Erythroblast (primary cell): ENCODE results near the gene ASMTL.
"Not testable (repeated sequence)": the region's sequence is repeated elsewhere in the genome, so short reads cannot be mapped to it uniquely, and the experiment has no call there.

Experiments used
- DNase-seq, 2 experiments: peaks; one replicate each; lab custom pipeline; 2025; lab: John Stamatoyannopoulos, UW
- GATA1 ChIP-seq: IDR thresholded peaks from 2 replicates; pipeline ENCODE4 v1.6.1; 2011; ENCODE audit warnings: low read depth, mild to moderate bottlenecking, control low read depth, low read length, moderate library complexity
- POLR2A ChIP-seq: IDR thresholded peaks from 2 replicates; pipeline ENCODE4 v1.6.1; 2011; ENCODE audit warnings: mild to moderate bottlenecking, low read length

The ASMTL gene

DNA sequence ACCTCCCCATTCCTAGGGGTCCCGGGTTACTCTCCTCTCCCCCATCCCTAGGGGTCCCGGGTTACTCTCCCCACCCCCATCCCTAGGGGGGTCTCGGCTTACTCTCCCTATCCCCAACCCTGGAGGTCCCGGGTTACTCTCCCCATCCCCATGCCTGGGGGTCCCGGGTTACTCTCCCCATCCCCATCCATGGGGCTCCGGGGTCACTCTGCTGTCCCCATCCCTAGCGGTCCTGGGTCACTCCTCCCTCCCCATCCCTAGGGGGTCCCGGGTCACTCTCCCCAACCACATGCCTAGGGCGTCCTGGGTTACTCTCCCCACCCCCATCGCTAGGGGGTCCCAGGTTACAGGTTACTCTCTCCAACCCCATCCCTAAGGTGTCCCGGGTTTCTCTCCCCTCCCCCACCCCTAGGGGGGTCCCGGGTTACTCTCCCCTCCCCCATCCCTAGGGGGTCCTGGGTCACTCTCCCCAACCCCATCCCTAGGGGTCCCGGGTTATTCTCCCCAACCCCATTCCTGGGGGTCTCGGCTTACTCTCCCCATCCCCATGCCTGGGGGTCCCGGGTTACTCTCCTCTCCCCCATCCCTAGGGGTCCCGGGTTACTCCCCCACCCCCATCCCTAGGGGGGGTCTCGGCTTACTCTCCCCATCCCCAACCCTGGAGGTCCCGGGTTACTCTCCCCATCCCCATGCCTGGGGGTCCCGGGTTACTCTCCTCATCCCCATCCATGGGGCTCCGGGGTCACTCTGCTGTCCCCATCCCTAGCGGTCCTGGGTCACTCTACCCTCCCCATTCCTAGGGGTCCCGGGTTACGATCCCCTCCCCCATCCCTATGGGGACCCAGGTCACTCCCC is 821 bp downstream of the ASMTL start:
- TF ChIP-seq POLR2A = no peak
- no peak for TF ChIP-seq GATA1
- no peak for DNase-seq

DNA sequence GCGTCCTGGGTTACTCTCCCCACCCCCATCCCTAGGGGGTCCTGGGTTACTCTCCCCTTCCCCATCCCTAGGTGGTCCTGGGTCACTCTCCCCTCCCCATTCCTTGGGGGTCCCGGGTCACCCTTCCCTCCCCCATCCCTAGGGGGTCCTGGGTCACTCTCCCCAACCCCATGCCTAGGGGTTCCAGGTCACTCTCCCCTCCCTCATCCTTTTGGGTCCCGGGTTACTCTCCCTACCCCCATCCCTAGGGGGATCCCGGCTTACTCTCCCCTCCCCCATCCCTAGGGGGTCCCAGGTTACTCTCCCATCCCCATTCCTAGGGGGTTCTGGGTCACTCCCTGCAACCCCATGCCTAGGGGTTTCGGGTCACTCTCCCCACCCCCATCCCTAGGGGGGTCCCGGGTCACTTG is 1.5 kb downstream of the ASMTL start:
- no peak for TF ChIP-seq POLR2A
- no peak for TF ChIP-seq GATA1

DNA sequence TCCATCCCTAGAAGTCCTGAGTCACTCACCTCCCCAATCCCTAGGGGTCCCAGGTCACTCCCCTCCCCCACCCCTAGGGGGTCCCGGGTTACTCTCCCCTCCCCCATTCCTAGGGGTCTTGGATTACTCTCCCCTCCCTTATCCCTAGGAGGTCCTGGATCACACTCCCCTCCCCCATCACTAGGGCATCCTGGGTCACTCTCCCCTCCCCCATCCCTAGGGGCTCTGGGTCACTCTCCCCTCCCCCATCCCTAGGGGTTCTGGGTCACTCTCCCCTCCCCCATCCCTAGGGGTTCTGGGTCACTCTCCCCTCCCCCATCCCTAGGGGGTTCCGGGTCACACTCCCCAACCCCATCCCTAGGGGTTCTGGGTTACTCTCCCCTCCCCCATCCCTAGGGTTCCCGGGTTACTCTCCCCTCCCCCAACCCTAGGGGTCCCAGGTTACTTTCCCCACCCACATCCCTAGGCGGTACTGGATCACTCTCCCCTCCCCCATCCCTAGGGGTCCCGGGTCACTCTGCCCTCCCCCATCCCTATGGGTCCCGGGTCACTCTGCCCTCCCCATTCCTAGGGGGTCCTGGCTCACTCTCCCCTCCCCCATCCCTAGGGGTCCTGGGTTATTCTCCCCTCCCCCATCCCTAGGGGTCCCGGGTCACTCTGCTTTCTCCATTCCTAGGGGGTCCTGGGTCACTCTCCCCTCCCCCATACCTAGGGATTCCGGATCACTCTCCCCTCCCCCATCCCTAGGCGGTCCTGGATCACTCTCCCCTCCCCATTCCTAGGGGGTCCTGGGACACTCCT is 2.1 kb downstream of the ASMTL start:
- TF ChIP-seq POLR2A (no peak), GATA1 (no peak)
- no peak for DNase-seq

More for the DNA sequence above, 1.5 kb downstream of the ASMTL start:
- no peak for DNase-seq

GRCh38 chrX:1449823-1450149 is 2.9 kb downstream of the ASMTL start:
- no peak for DNase-seq
- TF ChIP-seq GATA1 (no peak), POLR2A (no peak)

DNA sequence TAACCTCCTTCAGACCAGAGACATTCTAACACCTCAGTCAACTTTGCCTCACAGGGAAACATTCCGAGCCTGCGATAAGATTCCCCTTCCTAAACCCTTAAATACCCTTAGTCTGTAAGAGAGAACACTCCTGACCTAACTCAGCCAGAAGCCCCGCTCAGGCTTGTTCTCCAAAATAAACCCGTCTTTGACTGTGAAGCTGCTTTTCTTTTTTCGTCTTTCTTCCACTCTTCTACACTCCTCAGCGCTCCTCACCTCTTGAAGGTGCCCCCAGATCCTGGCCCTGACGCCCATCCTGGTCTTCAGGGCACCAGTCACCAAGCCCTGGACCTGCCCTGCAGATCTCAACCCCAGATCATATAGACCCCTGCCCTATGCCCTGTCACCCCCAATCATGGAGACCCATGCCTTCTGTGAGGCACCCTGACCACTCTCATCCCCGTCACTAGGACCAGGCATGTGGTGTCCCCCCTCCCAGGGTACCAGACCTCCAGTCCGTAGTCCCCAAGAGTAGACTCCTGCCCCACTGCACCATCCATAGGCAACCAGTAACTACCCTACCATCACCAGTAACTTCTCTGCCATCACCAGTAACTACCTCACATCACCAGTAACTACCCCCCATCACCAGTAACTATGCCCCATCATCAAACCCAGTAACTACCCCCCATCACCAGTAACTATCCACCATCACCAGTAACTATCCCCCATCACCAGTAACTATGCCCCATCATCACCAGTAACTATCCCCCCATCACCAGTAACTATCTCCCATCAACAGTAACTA is 3.5 kb downstream of the ASMTL start:
- DNase-seq = no peak
- TF ChIP-seq GATA1 (no peak), POLR2A (no peak)

GRCh38 chrX:1448573-1449001 is 4.1 kb downstream of the ASMTL start:
- not testable (repeated sequence) for DNase-seq

- not testable (repeated sequence) for DNase-seq
These were observed 4.6 kb downstream of the ASMTL start for GRCh38 chrX:1447969-1448572.

DNA sequence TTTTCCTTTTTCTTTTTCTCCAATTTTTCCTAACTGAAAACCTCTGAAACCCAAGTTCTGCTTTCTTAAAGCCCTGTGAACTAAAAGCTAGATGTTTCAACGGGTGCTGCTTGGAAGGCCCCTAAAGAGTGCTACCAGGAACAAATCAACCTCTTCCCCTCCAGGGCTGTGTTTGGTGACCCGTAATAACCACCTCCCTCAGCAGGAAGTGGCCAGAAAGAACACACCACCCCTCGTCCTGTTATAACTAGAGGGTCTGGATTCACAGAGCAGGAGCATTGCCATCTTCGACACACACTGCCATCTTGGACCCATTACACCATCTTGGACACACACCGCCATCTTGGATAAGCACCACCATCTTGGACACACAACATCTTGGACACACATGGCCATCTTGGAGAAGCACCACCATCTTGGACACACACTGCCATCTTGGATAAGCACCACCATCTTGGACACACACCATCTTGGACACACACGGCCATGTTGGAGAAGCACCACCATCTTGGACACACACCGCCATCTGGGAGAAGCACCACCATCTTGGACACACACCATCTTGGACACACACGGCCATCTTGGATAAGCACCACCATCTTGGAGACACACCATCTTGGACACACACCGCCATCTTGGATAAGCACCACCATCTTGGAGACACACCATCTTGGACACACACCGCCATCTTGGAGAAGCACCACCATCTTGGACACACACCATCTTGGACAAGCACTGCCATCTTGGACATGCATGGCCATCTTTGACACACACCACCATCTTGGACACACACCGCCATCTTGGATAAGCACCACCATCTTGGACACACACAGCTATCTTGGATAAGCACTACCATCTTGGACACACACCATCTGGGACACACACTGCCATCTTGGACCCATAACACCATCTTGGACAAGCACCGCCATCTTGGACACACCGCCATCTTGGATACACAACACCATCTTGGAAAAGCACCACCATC is 5.4 kb downstream of the ASMTL start:
- DNase-seq = not testable (repeated sequence)

DNA sequence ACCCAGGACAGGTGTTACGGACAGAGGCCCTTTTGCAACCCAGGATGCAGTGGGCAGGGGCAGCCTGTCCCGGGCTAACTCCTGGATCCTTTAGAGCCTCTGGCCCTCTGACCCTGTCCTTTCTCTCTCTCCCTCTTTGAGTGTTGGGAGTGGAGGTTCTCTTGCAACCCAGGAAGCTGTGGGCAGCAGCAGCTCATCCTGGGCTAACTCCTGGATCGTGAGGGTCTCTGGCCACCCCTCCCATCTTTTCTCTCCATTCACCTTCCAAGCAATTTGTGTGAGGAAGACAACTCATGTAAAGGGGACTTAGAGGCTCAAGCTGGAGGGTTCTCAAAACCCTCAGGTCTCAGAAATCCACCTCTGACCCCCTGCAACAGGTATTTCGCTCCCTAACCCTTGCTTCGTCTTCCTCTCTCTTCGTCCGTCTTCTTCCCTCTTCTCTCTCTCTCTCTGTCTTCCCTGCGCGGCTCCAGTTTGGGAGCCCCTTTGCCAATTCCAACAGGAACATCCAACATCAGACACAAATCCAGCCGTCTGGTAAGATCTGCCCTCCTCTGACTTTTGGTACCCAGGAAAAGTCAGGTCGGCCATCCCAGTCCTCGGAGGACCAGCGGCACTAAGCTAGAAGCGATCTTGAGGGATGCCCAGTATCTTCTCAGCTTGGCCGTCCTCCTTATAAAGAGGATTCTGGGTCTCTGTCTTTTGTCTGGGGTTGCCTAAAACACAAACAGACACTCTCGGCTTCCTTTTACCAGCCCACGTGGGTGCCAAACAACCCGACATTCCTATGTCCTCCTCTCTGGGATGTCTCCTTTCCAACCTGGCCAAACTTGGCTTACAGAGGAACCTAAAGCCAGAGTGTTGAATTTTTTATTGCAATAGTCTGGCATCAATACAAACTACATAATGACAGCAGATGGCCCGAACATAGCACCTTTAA is 7.9 kb downstream of the ASMTL start:
- TF ChIP-seq GATA1 = no peak
- DNase-seq = no peak

GRCh38 chrX:1443496-1444075 is 9.1 kb downstream of the ASMTL start:
- no peak for DNase-seq
- no peak for TF ChIP-seq POLR2A
- no peak for TF ChIP-seq GATA1

DNA sequence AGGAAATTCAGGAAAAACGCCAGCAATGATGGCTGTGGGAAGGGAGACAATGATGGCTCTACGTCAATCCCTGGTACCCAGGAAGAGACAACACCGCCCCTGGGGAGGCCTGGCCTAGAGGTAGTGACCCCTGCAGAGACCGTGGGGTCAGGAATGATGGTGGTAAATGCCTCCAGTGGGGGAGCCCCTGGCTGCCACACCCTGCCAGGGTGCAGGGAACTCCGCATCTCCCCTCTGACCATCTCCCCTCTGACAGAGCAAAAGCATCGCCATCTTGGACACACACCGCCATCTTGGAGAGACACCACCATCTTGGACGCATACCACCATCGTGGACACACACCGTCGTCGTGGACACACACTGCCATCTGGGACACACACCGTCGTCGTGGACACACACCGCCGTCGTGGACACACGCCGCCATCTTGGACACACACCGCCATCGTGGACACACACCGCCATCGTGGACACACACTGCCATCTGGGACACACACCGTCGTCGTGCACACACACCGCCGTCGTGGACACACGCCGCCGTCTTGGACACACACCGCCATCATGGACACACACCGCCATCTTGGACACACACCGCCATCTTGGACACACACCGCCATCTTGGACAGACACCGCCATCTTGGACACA is 9.9 kb downstream of the ASMTL start:
- DNase-seq = no peak
- TF ChIP-seq GATA1 (no peak), POLR2A (no peak)
